Measurements from ENCODE around the gene ARID4B.

DNA sequence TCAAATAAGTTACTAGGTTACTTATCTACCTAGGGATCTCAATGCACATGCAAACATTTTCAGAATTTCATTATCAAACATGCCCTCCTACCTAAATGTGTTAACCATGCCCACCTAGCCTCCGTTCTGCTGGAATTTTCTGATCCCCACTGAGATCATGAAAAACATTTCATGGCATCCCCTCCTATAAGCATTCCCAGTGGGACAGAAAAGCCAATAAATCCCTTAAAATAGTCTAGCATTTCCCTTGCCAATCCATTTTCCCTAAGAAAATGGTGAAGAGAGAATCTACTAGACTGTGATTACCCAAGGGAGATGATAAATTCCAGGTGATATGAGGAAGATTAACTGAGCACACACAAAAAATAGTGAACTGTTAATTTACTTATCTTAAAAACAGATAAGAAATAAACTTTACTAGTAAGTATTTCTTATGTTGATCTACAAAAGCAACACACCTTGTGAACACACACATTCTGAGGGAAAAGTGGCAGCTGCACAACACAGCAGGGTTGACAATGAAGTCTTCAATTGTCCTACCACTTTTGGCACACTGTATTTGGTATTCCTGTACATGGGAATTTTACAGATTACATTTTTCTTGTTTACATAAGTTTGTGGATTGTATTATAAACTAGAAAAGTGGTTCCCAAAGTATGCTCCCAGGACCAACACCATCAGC lies 49.6 kb downstream of the ARID4B start:
- no peak for TF ChIP-seq POLR2A (IDR thresholded peaks at IDR 0.05)
- TF ChIP-seq CTCF (IDR thresholded peaks at IDR 0.05), result no peak
